HL-60 (cell line): Measurements from ENCODE around the gene VWDE.

Source experiments
- GABPA ChIP-seq: IDR thresholded peaks from 2 replicates; pipeline ENCODE4 v1.6.1; 2012; ENCODE audit warnings: low read depth
- POLR2AphosphoS5 ChIP-seq: IDR thresholded peaks from 2 replicates; pipeline ENCODE4 v1.6.1; 2012; ENCODE audit warnings: low read depth
- SPI1 ChIP-seq: IDR thresholded peaks from 2 replicates; pipeline ENCODE4 v1.6.1; 2012; ENCODE audit warnings: low read depth, mild to moderate bottlenecking, borderline replicate concordance
- TF ChIP-seq, protein P1 (sequence below): IDR thresholded peaks from one replicate; pipeline ENCODE4 v1.5.1; 2011; ENCODE audit warnings: low read length, control low read depth, inconsistent platforms; ENCODE audit not compliant: insufficient read depth
- TF ChIP-seq, protein P2 (sequence below): IDR thresholded peaks from 2 replicates; pipeline ENCODE4 v1.6.1; 2012; ENCODE audit warnings: low read depth; ENCODE audit not compliant: insufficient replicate concordance

DNA sequence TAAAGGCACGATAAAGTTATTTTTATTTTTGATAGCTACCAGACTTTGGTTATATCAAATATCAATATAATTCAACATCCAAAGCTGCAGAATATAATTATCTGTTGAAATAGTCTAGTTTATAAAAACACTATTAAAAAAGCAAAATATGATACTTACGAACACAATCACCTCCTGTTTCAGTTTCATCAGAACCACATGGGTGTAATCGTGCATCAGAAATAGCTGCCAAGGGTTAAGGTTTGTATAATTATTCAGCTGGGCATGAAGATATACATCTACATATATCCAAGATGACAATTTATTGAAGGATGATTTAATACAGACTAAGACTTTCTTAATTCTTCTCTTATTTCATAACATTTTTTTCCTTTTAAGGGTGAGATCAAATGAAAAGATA lies 20.3 kb downstream of the VWDE start:
- TF ChIP-seq, protein P1, sequence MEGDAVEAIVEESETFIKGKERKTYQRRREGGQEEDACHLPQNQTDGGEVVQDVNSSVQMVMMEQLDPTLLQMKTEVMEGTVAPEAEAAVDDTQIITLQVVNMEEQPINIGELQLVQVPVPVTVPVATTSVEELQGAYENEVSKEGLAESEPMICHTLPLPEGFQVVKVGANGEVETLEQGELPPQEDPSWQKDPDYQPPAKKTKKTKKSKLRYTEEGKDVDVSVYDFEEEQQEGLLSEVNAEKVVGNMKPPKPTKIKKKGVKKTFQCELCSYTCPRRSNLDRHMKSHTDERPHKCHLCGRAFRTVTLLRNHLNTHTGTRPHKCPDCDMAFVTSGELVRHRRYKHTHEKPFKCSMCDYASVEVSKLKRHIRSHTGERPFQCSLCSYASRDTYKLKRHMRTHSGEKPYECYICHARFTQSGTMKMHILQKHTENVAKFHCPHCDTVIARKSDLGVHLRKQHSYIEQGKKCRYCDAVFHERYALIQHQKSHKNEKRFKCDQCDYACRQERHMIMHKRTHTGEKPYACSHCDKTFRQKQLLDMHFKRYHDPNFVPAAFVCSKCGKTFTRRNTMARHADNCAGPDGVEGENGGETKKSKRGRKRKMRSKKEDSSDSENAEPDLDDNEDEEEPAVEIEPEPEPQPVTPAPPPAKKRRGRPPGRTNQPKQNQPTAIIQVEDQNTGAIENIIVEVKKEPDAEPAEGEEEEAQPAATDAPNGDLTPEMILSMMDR = no peak
- TF ChIP-seq, protein P2, sequence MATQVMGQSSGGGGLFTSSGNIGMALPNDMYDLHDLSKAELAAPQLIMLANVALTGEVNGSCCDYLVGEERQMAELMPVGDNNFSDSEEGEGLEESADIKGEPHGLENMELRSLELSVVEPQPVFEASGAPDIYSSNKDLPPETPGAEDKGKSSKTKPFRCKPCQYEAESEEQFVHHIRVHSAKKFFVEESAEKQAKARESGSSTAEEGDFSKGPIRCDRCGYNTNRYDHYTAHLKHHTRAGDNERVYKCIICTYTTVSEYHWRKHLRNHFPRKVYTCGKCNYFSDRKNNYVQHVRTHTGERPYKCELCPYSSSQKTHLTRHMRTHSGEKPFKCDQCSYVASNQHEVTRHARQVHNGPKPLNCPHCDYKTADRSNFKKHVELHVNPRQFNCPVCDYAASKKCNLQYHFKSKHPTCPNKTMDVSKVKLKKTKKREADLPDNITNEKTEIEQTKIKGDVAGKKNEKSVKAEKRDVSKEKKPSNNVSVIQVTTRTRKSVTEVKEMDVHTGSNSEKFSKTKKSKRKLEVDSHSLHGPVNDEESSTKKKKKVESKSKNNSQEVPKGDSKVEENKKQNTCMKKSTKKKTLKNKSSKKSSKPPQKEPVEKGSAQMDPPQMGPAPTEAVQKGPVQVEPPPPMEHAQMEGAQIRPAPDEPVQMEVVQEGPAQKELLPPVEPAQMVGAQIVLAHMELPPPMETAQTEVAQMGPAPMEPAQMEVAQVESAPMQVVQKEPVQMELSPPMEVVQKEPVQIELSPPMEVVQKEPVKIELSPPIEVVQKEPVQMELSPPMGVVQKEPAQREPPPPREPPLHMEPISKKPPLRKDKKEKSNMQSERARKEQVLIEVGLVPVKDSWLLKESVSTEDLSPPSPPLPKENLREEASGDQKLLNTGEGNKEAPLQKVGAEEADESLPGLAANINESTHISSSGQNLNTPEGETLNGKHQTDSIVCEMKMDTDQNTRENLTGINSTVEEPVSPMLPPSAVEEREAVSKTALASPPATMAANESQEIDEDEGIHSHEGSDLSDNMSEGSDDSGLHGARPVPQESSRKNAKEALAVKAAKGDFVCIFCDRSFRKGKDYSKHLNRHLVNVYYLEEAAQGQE = no peak
- TF ChIP-seq POLR2AphosphoS5 (no peak), GABPA (no peak), SPI1 (no peak)
